IPS-15b (cell line): Measurements from ENCODE around the gene PPP1R12A.
A peak's percentile ranks its signal among the peaks of the same experiment; 100 is the strongest.

Experiments used
- H3K27me3 ChIP-seq: one replicate; pipeline ENCODE4 v1.6.1; 2013; ENCODE audit warnings: low read length; ENCODE audit not compliant: control insufficient read depth, insufficient read depth
- H3K36me3 ChIP-seq: one replicate; pipeline ENCODE4 v1.6.1; 2013; ENCODE audit warnings: low read length; ENCODE audit not compliant: control insufficient read depth, insufficient read depth
- H3K4me1 ChIP-seq: one replicate; pipeline ENCODE4 v1.6.1; 2013; ENCODE audit warnings: mild to moderate bottlenecking, low read length; ENCODE audit not compliant: control insufficient read depth, insufficient read depth
- H3K4me3 ChIP-seq: one replicate; pipeline ENCODE4 v1.5.1; 2013; ENCODE audit warnings: low read depth, low read length
- H3K9ac ChIP-seq: one replicate; pipeline ENCODE4 v1.6.1; 2013; ENCODE audit warnings: low read depth, mild to moderate bottlenecking, low read length
- H3K9me3 ChIP-seq: one replicate; pipeline ENCODE4 v1.6.1; 2013; ENCODE audit warnings: mild to moderate bottlenecking, low read length; ENCODE audit not compliant: control insufficient read depth, insufficient read depth

The PPP1R12A gene

GRCh38 chr12:79934281-79935020, 446 bp downstream of the PPP1R12A start:
- Histone ChIP-seq H3K9me3 (no peaks in the 10 kb centered on the region), H3K9ac (peak overlapping the region; percentile 98), H3K4me3 (peak overlapping the region; percentile 98), H3K4me1 (peaks cover 3% of the 10 kb centered on the region), H3K36me3 (no peaks in the 10 kb centered on the region), H3K27me3 (no peaks in the 10 kb centered on the region)

- H3K36me3 ChIP-seq: no peaks in the 10 kb centered on the region
Observed at GRCh38 chr12:79933532-79934264, 1.2 kb downstream of the PPP1R12A start.

GRCh38 chr12:79933043-79933442, 1.9 kb downstream of the PPP1R12A start:
- Histone ChIP-seq H3K4me3 (peak overlapping the region; percentile 98), H3K9me3 (no peaks in the 10 kb centered on the region), H3K27me3 (no peaks in the 10 kb centered on the region), H3K9ac (no peak overlapping the region), H3K4me1 (peaks cover 3% of the 10 kb centered on the region), H3K36me3 (no peaks in the 10 kb centered on the region)

More at GRCh38 chr12:79933532-79934264, 1.2 kb downstream of the PPP1R12A start:
- peak overlapping the region; percentile 98 for H3K9ac ChIP-seq
- peaks cover 3% of the 10 kb centered on the region for H3K4me1 ChIP-seq
- no peaks in the 10 kb centered on the region for H3K9me3 ChIP-seq
- H3K27me3 ChIP-seq: no peaks in the 10 kb centered on the region
- H3K4me3 ChIP-seq: peak overlapping the region; percentile 98

GRCh38 chr12:79932357-79932756, 2.5 kb downstream of the PPP1R12A start:
- no peak overlapping the region for H3K9ac ChIP-seq
- no peaks in the 10 kb centered on the region for H3K36me3 ChIP-seq
- no peaks in the 10 kb centered on the region for H3K9me3 ChIP-seq
- peak overlapping the region; percentile 24 for H3K4me3 ChIP-seq
- H3K4me1 ChIP-seq: peaks cover 3% of the 10 kb centered on the region
- H3K27me3 ChIP-seq: no peaks in the 10 kb centered on the region

GRCh38 chr12:79929065-79929464, 5.8 kb downstream of the PPP1R12A start:
- Histone ChIP-seq H3K4me1 (peaks cover 3% of the 10 kb centered on the region), H3K9ac (no peak overlapping the region), H3K36me3 (no peaks in the 10 kb centered on the region)

GRCh38 chr12:79927772-79928474, 7.0 kb downstream of the PPP1R12A start:
- H3K4me1 ChIP-seq: peaks cover 3% of the 10 kb centered on the region
- no peak overlapping the region for H3K4me3 ChIP-seq
- no peaks in the 10 kb centered on the region for H3K27me3 ChIP-seq
- no peaks in the 10 kb centered on the region for H3K9me3 ChIP-seq
- H3K36me3 ChIP-seq: no peaks in the 10 kb centered on the region
- no peak overlapping the region for H3K9ac ChIP-seq

More at GRCh38 chr12:79929065-79929464, 5.8 kb downstream of the PPP1R12A start:
- H3K27me3 ChIP-seq: no peaks in the 10 kb centered on the region
- H3K4me3 ChIP-seq: no peak overlapping the region
- H3K9me3 ChIP-seq: no peaks in the 10 kb centered on the region

GRCh38 chr12:79926951-79927350, 7.9 kb downstream of the PPP1R12A start:
- H3K4me1 ChIP-seq: no peaks in the 10 kb centered on the region
- no peaks in the 10 kb centered on the region for H3K9me3 ChIP-seq
- no peaks in the 10 kb centered on the region for H3K36me3 ChIP-seq
- H3K27me3 ChIP-seq: no peaks in the 10 kb centered on the region
- H3K4me3 ChIP-seq: no peak overlapping the region
- H3K9ac ChIP-seq: no peak overlapping the region

- Histone ChIP-seq H3K4me1 (no peaks in the 10 kb centered on the region), H3K4me3 (no peak overlapping the region), H3K27me3 (no peaks in the 10 kb centered on the region), H3K9me3 (no peaks in the 10 kb centered on the region), H3K36me3 (no peaks in the 10 kb centered on the region), H3K9ac (no peak overlapping the region)
Observed at GRCh38 chr12:79925492-79925891, 9.4 kb downstream of the PPP1R12A start.

- Histone ChIP-seq H3K9me3 (no peaks in the 10 kb centered on the region), H3K4me3 (no peak overlapping the region), H3K4me1 (no peaks in the 10 kb centered on the region), H3K27me3 (no peaks in the 10 kb centered on the region), H3K9ac (no peak overlapping the region), H3K36me3 (no peaks in the 10 kb centered on the region)
Observed at GRCh38 chr12:79921786-79922185, 13.1 kb downstream of the PPP1R12A start.

GRCh38 chr12:79920421-79921238, 14.3 kb downstream of the PPP1R12A start:
- Histone ChIP-seq H3K4me1 (no peaks in the 10 kb centered on the region), H3K9me3 (no peaks in the 10 kb centered on the region), H3K9ac (no peak overlapping the region), H3K27me3 (no peaks in the 10 kb centered on the region), H3K36me3 (no peaks in the 10 kb centered on the region), H3K4me3 (no peak overlapping the region)

- Histone ChIP-seq H3K27me3 (no peaks in the 10 kb centered on the region), H3K36me3 (no peaks in the 10 kb centered on the region), H3K9ac (no peak overlapping the region), H3K4me3 (no peak overlapping the region), H3K9me3 (no peaks in the 10 kb centered on the region), H3K4me1 (no peaks in the 10 kb centered on the region)
Observed at GRCh38 chr12:79919762-79920161, 15.1 kb downstream of the PPP1R12A start.
